ENCODE data around the gene PPP3R1.

- no peak for TF ChIP-seq POLR2A (IDR thresholded peaks at IDR 0.05; ENCODE audit: low read length)
- no peak for TF ChIP-seq GATA1 (IDR thresholded peaks at IDR 0.05; ENCODE audit: low read depth, low read length)
These were observed 14.3 kb downstream of the PPP3R1 start for GRCh38 chr2:68237976-68238580.
